Bronchial epithelial cell (primary cell): ENCODE data around the gene INSRR. TPM values are rescaled to one million over a fixed set of nuclear protein-coding genes. Genes with fewer than 3 reads are reported as not detected.

Experiments
- DNase-seq: peaks from one replicate; pipeline ENCODE4 v3.0.0-alpha.2; 2010; ENCODE audit warnings: low read depth
- FAIRE-seq: peaks from 2 replicates; lab custom pipeline; 2011; peaks lifted over from hg19 to GRCh38; lab: Jason Lieb, UNC
- H3K27me3 ChIP-seq: 2 replicates; pipeline ENCODE4 v1.5.1; 2011; ENCODE audit warnings: low read length; ENCODE audit not compliant: control insufficient read depth, insufficient read depth
- H3K36me3 ChIP-seq: 2 replicates; pipeline ENCODE4 v1.5.1; 2011; ENCODE audit warnings: low read length; ENCODE audit not compliant: control insufficient read depth, insufficient read depth
- H3K4me3 ChIP-seq: 2 replicates; pipeline ENCODE4 v1.5.1; 2011; ENCODE audit warnings: mild to moderate bottlenecking, low read depth, low read length, control low read depth
- total RNA-seq: library from RNA; depleted of rRNA; stranded (reverse); fragments of >200 nt; gene quantifications from 2 replicates; pipeline ENCODE4 v1.2.1, GENCODE V29; 2014
- TF ChIP-seq, protein P1 (sequence below): IDR thresholded peaks from 2 replicates; pipeline ENCODE4 v1.5.1; 2011; ENCODE audit warnings: mild to moderate bottlenecking, moderate library complexity, low read length, control low read depth, inconsistent platforms; ENCODE audit not compliant: insufficient read depth, severe bottlenecking

Gene INSRR
- total RNA-seq, 1 donor from 2014 or later: not detected

DNA sequence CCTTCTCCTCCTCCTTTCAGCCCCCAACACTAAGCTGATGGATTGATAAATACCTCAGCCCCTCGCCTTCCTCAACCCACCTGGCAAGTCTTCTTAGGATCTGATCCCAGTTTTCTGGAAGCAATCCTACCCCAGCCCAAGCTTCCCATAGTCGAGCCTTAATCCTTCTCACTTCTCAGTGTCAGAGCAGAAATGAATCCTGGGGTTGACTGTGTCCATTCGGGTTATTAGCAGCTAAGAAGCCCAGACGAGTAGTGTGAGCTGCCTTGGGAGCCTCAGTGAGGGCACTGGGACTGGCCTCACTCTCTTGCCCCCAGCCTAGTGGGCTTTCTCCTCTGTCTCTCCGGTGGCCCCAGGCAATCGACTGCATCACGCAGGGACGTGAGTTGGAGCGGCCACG, 22.2 kb upstream of the INSRR start:
- DNase-seq: no peak
- TF ChIP-seq, protein P1, sequence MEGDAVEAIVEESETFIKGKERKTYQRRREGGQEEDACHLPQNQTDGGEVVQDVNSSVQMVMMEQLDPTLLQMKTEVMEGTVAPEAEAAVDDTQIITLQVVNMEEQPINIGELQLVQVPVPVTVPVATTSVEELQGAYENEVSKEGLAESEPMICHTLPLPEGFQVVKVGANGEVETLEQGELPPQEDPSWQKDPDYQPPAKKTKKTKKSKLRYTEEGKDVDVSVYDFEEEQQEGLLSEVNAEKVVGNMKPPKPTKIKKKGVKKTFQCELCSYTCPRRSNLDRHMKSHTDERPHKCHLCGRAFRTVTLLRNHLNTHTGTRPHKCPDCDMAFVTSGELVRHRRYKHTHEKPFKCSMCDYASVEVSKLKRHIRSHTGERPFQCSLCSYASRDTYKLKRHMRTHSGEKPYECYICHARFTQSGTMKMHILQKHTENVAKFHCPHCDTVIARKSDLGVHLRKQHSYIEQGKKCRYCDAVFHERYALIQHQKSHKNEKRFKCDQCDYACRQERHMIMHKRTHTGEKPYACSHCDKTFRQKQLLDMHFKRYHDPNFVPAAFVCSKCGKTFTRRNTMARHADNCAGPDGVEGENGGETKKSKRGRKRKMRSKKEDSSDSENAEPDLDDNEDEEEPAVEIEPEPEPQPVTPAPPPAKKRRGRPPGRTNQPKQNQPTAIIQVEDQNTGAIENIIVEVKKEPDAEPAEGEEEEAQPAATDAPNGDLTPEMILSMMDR: no peak
- peaks cover 36% of the 10 kb centered on the region for H3K27me3 ChIP-seq

GRCh38 chr1:156880473-156880872, 21.6 kb upstream of the INSRR start:
- FAIRE-seq (no peak), DNase-seq (no peak)
- H3K27me3 ChIP-seq: peaks cover 41% of the 10 kb centered on the region
- H3K36me3 ChIP-seq: no peaks in the 10 kb centered on the region
- no peak overlapping the region for H3K4me3 ChIP-seq
- TF ChIP-seq, protein P1: no peak

More for the DNA sequence above, 22.2 kb upstream of the INSRR start:
- H3K36me3 ChIP-seq: no peaks in the 10 kb centered on the region
- H3K4me3 ChIP-seq: no peak overlapping the region
- FAIRE-seq: no peak

DNA sequence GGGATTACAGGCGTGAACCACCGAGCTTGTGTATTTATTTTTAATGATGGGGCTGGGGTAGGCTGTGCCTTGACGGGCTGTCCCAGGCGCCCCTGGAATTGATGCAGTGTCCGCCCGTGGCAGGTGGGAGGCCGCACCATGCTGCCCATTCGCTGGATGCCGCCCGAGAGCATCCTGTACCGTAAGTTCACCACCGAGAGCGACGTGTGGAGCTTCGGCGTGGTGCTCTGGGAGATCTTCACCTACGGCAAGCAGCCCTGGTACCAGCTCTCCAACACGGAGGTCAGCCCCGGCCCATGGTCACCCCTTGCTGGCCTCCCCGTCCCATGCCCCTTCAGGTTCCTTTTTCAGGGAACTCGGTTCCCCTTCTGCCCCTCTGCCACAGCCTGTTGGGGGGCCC, 21.0 kb upstream of the INSRR start:
- FAIRE-seq (no peak), DNase-seq (no peak)
- no peak overlapping the region for H3K4me3 ChIP-seq
- no peaks in the 10 kb centered on the region for H3K36me3 ChIP-seq
- H3K27me3 ChIP-seq: peaks cover 41% of the 10 kb centered on the region
- TF ChIP-seq, protein P1: no peak

DNA sequence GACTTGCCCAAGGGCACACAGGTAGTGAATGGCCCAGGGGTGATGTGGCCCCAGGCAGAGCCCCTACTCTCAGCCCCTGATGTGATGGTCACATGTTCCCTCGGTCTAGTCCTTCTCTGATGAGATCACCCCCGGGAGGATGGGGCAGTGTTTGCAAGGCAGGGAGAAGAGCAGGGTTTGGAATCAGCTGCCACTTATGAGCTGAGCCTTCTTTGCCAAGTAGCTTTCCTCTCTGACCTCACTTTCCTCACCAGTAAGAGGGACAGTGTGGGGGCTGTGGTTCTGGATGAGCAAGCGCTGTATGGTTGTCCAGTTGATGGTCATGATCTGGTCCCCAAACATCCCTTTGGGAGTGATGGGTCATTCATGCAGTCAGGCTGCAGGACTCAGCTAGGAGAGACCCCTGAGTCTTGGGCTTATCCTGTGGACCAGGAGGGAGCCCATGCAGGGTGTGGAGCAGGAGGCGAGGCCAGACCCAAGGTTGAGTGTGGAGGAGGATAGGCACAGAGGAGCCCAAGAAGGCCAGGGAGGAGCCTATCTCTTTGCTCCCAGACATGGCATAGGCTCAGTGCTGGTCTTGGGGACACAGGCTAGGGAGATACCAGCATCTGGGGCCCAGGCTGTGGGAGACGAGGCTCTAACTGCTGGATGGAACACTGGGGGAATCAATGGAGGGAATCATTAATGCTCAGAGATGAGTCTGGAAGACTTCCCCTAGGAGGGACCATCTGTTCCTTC, 18.7 kb upstream of the INSRR start:
- Histone ChIP-seq H3K36me3 (no peaks in the 10 kb centered on the region), H3K27me3 (peaks cover 44% of the 10 kb centered on the region), H3K4me3 (no peak overlapping the region)
- FAIRE-seq (peak; percentile 36), DNase-seq (no peak)
- TF ChIP-seq, protein P1: no peak

DNA sequence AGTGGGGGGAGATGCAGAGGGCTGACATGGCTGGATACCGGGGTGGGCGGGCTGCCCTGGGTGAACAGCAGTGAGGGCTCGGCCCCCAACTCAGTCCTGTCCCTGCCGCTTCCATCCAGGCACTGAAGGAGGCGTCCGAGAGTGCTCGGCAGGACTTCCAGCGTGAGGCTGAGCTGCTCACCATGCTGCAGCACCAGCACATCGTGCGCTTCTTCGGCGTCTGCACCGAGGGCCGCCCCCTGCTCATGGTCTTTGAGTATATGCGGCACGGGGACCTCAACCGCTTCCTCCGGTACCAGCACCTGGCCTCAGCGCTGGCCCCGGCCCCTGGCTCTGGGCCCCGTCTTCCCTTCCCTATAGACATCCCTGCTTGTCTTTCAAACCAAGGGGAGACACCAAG, 17.4 kb upstream of the INSRR start:
- DNase-seq (no peak), FAIRE-seq (no peak)
- TF ChIP-seq, protein P1: peak; percentile 43
- H3K27me3 ChIP-seq: peaks cover 37% of the 10 kb centered on the region
- H3K36me3 ChIP-seq: no peaks in the 10 kb centered on the region
- no peak overlapping the region for H3K4me3 ChIP-seq

GRCh38 chr1:156875341-156875615, 16.4 kb upstream of the INSRR start:
- TF ChIP-seq, protein P1: no peak
- no peak for FAIRE-seq
- H3K4me3 ChIP-seq: no peak overlapping the region
- no peaks in the 10 kb centered on the region for H3K36me3 ChIP-seq
- peaks cover 30% of the 10 kb centered on the region for H3K27me3 ChIP-seq
- no peak for DNase-seq
